ENCODE results near the gene GABBR1.

GRCh38 chr6:29633534-29633905, 537 bp upstream of the GABBR1 start:
- TF ChIP-seq CTCF (IDR thresholded peaks at IDR 0.05; ENCODE audit: extremely low read depth in 1 of 2, insufficient read depth in 1 of 2, low read depth in 1 of 2, low read length in 2 of 2): no peak
- no peak for TF ChIP-seq EZH2 (IDR thresholded peaks at IDR 0.05; ENCODE audit: borderline replicate concordance, low read depth, low read length, severe bottlenecking)
- TF ChIP-seq, protein P1, sequence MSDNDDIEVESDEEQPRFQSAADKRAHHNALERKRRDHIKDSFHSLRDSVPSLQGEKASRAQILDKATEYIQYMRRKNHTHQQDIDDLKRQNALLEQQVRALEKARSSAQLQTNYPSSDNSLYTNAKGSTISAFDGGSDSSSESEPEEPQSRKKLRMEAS (IDR thresholded peaks at IDR 0.05; ENCODE audit: insufficient read depth, insufficient read length): no peak
- TF ChIP-seq MYC (IDR thresholded peaks at IDR 0.05; ENCODE audit: low read depth, low read length): no peak
- no peak for TF ChIP-seq FOS (IDR thresholded peaks at IDR 0.05; ENCODE audit: borderline replicate concordance, insufficient read depth, low read length)
- TF ChIP-seq POLR2AphosphoS5 (IDR thresholded peaks at IDR 0.05; ENCODE audit: insufficient read depth, low read depth, low read length): no peak

Measured in endothelial cell of umbilical vein (primary cell).